AG20443 (cell line): ENCODE results near the gene MNT.

ENCODE experiments used
- DNase-seq: peaks from one replicate; pipeline ENCODE4 v3.0.0; 2012; ENCODE audit warnings: low spot score, mixed read lengths

The MNT gene

DNA sequence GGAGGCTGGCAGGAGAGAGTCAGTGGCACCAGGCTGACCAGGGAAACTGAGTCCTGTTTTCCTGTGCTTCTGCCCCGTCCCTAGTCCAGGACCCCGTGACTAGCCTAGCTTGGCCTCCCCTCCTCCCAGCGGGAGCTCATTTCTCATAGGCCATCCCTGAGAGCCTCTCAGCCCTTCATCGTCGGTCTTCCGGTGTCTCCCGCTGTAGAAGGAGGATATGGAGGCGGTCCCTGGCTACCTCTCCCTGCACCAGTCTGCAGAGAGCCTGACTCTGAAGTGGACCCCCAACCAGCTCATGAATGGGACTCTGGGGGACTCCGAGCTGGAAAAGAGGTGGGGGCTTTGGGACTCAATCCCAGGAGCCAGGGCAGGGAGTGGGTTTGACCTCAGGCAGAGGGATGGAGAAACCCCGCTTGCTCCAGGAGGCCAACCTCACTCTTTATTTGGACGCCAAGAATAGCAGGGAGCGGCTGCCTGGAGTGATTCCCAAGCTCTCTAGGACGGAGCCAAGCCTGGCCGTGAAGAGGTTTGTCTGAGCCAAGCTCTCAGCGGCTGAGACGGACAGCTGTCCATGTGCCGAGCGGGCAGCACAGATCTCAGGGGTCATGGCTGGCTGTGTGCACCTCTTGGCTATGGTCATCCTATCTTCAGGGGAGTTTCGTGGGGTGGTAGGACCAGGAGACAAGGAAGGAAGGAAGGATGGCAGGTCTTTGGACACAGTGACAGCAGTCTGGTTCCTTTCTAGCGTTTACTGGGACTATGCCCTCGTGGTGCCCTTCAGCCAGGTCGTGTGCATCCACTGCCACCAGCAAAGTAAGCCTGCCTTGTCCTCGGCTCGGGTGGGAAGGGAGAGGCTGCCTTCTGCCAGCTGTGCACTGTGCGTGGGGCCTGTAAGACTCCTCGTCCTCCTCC, 36.8 kb downstream of the MNT start:
- no peak for DNase-seq

DNA sequence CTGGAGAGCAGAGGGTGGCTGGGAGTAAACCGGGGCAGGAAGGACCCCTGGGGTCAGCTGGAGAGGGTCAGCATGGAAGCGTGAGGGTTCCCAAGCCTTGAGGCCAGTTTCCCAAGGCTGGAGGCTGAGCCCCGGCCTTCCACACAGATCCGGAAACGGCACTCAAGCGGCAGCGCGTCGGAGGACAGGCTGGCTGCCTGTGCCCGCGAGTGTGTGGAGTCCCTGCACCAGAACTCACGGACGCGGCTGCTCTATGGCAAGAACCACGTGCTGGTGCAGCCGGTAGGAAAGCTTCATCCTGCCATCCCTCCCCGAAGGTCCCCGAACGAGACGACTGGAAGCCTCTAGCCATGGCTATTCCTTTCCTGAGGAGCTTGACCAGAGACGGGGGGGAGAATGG, 37.5 kb downstream of the MNT start:
- no peak for DNase-seq

DNA sequence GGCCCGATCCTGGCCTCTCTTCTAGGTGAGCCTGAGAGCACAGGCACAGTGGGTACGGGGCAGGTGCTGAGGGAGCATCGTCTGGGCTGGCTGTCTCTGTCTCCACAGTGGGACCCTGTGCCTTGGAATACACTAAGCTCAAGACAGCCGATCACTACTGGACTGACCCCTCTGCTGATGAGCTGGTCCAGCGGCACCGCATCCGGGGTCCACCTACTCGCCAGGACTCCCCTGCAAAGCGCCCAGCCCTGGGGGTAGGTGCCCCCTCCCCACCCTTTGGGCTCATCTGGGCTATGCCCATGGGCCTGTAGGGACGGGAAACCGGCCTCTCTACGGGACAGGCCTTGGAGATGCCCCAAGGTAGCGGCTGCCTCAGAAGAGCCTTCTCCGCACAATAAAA, 38.0 kb downstream of the MNT start:
- DNase-seq, result no peak

DNA sequence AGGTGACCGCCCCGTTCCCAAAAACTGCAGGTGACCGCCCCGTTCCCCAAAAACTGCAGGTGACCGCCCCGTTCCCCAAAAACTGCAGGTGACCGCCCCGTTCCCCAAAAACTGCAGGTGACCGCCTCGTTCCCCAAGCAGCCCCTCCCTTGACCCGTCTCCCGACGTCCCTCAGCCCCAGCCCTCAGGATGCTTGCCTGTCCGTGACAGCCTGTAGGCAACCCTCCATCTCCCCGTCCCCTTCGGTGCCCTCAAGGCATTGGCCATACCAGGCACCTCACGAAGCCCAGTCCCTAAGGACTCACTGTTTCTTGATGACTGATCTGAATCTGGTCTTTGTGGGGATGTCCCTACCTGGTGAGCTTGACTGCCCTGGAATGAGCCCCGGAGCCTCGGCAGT, 38.4 kb downstream of the MNT start:
- DNase-seq, result no peak

DNA sequence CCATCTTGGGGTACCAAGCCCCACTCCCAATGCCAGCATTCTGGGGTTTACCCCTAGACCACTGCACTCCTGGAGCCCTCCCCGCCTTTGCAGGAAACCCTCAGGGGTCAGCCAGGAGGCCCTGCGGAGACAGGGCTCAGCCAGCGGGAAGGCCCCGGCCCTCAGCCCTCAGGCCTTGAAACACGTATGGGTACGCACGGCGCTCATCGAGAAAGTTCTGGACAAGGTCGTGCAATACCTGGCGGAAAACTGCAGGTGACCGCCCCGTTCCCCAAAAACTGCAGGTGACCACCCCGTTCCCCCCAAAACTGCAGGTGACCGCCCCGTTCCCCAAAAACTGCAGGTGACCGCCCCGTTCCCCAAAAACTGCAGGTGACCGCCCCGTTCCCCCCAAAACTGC, 38.8 kb downstream of the MNT start:
- no peak for DNase-seq

DNA sequence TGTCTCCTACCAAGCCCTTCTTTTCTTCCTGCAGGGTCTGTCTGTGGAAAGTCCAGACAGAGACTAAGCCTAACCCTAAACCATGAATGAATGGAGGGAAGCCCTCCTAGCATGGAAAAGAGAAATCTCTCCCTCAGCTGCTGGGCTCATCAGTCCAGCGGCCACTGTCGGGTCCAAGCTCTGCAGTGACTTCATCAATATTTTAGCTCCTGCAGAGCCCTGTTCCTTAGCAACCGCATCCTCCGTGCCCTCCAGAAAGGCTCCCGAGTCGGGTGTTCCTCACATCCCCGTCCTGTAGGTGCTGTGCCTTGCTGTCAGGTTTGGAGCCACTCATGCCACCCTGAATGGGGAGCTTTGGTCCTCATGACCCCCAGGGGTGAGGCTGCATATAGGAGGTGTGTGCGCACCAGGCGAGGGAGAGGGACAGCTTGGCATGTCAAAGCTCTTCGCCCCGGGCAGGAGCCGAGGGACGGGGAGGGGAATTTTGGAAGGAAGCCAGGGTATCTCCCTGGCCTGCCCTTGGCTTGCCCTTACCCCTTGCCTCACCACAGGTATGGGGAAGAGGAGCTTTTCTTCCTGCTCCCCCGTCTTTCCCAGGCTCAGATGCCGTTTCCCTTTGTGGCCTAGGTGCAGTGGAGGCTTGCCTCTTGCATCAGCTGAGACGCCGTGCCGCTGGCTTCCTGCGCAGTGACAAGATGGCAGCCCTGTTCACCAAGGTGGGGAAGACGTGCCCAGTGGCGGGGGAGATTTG, 39.7 kb downstream of the MNT start:
- no peak for DNase-seq

DNA sequence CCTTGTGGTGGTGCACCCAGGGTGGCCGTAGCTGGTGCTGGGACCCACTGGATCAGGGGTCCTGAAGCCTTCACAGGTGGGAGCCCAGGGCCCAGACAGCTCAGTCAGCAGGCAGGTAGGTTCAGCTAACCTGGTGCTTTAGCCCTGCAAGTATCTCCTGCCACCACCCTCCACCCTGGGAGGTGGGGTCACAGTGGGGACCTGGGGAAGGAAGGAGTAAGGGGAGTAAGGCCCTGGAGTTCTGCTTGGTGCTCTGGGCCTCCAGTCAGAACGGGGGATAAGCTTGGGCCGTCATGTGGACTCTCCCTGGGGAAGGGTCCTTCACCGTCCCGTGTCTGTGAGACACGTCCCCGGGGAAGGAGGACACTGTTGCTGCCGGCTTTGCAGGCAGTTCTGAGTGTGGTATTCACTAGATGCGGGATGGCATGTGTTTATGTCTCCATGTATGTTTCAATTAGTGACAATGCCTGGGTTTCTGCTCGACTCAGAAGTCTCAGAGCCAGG, 42.9 kb downstream of the MNT start:
- DNase-seq, result no peak

DNA sequence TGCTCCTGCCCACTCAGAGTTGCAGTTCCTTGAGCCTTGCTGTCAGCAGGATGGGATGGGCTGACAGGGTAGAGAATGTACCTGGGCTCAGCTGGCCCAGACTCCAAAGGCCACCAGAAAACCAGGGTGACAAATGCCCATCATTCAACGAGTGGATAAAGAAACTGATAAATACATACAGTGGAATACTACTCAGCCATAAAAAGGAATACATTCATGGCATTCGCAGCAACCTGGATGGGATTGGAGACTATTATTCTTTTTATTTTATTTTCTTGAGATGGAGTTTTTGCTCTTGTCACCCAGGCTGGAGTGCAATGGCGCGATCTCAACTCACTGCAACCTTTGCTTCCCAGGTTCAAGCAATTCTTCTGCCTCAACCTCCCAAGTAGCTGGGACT, 43.6 kb downstream of the MNT start:
- DNase-seq, result no peak

DNA sequence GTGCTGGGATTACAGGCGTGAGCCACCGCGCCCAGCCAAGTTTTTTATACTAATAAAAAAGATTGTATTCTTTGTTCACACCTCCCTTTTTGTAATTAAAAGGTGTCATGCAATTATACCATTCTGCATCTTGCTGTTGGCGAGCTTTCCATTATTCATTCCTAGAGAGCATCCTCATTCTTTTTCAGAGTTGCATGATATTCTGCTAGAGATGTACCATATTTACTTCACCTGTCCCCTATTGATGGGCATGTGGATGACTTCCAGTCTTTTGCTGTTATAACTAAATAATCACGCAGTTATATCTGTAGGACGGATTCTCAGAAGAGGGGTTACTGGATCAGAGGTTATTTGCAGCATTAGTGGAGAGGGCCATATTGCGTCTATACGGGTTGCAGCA, 46.5 kb downstream of the MNT start:
- DNase-seq, result no peak

DNA sequence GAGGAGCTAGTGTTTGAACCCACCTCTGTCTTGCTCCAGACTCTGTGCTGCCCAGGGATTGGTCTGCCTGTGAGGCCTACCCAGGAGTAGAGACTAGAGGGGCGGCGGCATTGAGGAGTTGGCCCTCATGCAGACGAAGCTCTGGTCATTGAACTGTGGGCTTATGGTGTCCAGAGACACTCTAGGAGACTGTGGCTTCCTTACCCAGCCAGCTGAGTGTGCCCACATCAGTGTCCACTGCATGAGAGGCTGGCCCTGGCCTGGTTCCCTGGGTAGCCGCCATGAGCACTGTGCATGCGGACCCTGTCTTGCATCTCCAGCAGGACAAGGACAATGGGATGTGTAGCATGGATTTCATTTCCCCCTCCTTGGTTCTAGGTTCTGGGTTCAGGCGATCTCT, 49.6 kb downstream of the MNT start:
- DNase-seq, result no peak

DNA sequence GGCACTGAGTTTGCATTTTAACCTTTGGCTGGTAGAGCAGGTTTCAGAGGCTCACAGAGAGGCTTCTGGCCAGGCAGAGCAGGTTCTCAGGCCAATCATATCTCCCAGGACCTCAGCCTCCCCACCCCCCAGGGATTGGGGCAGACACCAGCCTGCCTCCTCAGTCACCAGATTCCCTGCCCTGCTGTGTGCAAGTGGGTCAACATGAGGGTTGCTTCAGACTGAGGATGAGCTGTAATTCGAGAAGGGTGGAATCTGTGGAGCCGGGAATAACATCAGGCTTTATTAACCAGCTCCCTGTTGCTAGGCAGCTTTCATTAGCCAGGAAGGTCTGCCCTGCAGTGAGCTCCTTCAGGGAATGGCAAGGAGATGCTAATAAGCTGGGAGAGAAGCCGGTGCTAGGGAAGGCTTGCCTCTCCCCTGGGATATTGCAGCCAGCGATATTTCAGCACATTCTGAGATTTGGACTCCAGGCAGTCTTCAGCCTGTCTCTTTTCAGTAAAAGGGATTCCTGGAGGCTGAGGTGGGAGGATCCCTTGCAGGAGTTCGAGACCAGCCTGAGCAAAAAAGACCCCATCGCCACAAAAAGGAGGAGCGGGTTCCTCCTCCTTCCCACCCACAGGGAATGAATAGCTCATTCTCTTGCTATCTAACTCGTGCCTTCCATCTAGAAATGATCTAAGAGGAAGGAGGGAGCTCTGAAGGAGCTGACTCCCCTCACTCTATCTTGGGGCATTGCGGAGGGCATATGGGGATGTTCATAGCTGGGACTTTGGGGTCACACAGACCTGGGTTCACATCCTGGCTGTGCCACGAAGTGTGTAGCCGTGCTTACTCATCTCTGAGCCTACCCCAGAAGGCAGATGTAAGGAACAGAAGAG, 52.8 kb downstream of the MNT start:
- DNase-seq, result peak; percentile 92

DNA sequence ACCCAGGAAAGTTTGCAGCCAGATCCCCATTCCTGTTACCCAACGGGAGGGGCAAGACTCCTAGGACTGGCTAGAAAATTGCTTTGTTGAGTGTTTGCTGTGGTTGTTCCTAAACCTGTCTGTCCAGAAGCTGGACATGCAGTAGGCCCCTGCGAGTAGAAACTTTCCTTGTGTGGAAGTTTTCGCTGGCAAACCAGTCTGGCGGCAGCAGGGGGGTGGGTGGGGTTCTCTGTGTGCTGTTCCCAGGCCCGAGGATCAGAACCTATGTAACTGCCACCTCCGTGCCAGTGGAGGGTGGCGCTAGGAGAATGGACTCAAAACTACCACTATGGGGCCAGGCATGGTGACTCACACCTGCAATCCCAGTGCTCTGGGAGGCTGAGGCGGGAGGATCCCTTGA, 54.4 kb downstream of the MNT start:
- no peak for DNase-seq

DNA sequence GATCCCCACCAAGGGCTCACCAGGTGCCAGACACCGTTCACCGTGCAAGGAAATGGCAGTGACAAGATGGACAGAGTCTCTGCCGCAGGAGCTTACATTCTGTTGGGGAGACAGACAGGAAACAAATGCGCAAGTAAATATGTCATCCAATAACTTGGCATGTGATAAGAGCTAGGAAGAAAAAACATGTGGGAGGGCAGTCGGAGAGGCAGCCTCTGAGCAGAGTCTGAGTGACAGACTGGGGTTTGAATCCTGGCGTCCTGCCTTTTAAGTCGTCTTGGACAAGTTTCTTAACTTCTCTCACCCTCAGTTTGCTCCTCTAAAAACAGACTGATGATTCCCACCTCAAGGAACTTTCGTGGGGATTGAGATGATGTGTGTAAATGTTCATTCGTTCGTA, 56.3 kb downstream of the MNT start:
- DNase-seq, result no peak

DNA sequence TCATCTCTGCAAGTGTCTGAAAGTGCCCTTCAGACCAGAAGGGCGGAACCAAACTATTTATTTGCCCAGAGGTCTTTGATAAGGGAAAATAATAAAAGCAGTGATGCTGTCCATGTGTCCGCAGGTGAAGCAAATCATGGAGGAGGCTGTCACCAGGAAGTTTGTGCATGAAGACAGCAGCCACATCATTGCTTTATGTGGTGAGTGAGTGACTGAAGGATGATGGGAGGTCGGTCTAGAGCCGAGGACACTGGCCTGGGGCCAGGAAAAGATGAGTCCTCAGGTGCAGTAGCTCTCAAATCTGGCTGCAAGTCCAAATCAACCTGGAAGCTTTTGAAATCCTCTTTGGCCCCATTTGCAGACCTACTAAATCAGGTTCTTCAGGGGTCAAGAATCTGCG, 57.4 kb downstream of the MNT start:
- DNase-seq, result no peak

DNA sequence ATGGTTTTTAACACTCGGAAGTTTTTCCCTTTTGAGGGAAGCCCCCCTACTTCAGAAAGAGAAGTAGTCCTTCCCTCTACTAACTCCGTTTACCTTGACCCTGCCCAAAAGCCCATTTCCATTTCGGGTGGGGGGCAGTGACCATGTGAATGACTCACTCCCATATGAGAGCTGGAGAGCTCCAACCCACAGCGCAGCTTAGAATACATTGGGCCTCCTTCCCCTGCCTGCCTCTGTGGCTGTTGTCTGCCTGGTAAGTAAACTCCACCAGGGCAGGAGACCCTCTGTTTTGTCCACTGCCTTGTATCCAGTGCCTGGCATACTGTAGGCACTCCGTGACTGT, 62.6 kb downstream of the MNT start:
- peak; percentile 14 for DNase-seq

DNA sequence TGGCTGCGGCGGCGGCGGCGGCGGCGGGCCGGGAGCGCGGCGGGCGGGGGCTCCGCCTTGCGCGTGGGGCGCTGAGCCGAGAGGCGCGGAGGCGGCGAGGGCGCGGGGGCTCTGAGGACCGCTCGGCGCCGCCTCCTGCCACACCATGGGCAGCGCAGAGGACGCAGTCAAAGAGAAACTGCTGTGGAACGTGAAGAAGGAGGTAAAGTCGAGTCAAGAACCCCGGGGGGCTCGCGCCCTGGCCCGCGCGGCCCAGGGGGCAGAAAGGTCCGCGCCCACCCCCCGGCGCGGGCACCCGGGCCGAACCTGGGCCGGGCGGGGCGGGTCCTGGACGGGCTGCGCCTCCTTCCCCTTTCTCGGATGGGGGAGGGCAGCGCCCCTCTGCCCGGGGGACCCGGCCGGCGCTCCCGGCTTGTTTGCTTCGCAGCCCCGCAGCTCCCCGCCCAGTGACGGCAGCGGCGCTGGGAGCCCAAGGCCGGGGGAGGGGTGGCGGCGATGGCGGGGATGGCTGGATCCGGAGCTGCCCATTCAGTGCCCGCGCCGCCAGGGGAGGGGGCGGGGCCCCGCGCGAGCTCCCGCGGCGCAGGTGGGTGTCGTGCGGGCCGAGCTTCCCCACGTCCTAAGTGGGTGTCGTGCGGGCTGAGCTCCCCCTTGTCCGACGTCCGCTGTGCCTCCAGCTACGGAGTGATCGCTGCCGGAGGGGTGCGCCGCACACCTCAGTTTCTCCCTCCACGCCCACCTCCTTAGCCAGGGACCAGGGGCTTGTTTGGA, 63.1 kb downstream of the MNT start:
- DNase-seq, result peak; percentile 90

DNA sequence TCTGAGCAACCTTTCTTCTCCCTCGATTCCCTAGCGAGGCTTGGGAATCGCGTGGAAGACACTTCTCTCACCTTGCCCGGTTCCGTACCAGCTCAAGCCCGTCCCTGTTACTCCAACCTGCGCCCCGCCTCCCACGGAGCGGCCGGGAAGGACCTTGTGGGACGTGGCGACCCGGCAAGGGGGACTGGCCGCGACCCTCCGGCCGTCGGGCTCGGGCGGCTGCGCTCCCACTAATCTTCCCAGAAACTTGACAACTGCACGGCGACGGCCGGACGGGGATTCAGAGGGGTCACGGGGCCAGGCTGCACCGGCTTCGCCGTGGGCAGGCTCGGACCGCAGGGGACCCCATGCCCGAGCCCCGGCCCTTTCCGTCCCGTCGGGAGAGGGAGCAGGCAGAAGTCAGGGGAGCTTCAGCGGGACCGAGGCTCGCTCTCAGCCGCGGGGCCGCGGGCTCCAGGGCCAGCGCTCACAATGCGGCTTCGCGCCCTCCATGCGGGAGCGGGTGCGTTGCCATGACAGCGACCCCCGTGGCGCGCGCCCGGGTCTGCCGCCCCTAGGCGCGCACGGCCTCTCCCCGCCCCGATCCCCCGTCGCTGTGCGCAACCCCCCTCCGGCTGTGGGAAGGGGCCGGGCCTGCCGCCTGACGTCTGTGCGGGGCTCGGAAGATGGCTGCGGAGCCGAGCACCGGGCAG, 63.9 kb downstream of the MNT start, which contains the start of gene SGSM2:
Gene SGSM2 (plus strand): TSS at position 650 of the 692 bp plus-strand sequence. CDS start 188 bp downstream, outside the sequence.
- DNase-seq, result peak; percentile 86

DNA sequence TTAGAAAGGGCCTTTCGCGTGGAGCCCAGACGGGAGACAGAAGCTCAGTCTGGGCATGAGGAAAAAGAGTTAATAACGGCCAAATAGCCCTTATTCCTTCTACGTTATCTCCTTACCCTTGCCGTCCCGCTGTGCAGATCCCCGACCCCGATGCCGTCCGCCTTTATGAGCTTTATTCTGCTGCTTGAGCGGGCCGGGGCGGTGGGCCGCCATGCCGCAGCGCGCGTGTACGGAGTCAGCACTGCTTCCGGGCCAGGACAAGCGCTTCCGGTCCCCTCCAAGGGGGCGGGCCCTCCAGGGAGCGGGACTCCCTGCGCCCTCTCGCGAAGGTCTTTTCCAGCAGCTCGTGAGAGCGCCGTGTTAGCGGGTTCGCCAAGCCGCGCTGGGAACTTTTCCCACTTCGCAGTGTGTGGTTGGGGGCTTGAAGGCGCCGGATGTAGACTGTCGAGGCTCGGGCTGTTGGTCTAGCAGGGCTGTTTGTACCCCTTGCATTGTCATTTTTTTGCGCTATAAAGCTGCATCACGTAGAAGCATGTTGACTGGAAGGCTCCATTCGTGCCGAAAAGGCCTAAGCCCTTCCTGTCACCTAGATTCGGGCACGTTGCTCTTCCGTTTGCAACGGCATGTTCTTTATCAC, 64.5 kb downstream of the MNT start, which contains the start of gene TSR1:
Gene TSR1 (minus strand): TSS at position 243 of the 637 bp plus-strand sequence. CDS start 30 bp downstream, at position 213.
- peak; percentile 99 for DNase-seq

DNA sequence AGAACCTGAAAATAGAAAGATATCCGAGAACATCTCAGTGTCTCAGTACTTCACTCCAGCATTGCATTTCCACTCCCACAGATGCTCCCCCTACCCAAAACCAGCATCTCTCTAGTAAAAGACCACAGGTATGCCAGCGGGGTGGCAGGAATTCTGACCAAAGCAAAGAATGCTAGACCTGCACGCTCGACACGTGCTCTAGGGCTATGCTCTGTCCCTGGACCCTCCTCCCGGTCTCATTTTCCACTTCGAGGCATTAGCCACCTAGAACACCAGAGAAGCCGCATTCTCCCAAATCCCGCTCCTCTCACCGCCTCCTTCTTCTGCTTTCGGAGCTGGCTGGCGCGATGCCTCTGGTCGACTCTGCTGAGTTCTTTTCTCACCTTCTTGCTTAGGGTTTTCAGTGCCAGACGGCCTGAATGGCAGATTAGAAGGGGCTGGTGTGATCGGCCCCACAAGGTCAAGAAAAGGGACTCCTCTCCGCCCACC, 65.1 kb downstream of the MNT start:
- peak; percentile 25 for DNase-seq
